ENCODE results near the gene BHLHE23. TPM values are rescaled to one million over a fixed set of nuclear protein-coding genes. Genes with fewer than 3 reads are reported as not detected.
A peak's percentile ranks its signal among the peaks of the same experiment; 100 is the strongest.

BHLHE23 gene
- total RNA-seq, 1 experiment from 2014 or later: not detected

DNA sequence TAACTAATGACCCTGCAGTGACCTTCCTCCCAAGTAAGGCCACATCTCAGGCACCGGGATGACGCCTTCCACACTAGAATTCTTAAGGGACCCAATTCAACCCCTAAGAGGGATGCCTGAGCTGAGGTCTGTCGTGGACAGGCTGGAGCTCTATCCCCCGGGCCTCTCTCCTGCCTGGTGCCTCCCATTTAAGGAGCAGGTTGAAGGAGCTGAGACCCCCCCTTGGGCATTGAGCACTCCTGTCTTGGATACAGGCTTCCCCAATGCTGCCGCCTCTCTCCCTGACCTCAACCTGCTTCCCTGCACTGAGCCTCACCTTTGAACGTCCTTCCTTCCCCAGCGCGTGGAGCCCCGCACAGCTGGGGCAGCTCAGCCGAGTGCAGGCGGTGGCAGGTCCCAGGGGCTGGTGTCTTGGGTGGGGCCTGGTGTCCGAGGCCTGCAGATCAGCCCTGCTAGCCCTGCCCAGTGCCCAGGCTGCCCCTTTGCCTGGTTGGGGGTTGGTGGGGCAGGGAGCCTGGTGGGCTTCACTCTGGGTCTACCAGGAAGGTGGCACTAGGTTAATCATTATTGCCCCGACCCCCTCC is 19.9 kb upstream of the BHLHE23 start:
- DNase-seq (ENCODE audit: low read depth): no peak

DNA sequence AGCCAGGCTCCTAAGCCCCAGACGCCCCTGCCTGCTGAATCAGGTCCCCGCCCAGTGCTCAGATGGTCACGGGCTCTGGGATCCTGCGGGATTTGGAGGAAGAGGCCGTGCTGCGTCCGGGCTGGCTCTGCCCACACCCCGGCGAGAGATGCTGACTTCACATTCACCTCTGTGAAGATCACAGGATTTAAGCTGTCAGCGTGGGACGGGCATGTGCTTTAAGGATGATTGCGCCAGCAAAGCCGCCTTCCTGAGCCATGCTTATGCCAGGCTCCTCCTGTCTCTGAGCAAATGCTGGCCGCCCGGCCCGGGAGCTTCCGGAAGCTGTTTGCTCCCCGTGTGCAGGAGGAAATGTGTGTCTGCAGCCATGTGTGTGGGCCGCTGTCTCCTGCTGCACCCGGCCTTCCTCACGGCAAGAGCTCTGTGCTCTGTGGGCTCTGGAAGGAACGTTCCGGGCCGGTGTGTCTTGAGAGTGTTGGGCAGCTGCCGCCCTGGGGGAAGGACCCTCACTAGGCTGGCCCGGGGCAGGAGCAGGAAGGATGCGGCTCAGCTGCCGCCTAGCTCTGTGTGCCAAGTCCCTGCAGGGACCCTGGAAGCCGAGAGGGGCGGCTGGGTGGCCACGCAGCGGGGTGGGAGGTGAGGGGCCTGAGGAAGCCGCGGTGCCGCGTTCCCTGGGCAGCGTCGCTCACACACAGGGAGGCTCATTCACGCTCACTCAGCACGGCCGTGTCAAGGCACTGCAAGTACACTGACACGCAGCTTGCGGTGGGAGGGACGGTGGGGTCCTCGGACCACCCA is 19.0 kb upstream of the BHLHE23 start:
- peak; percentile 52 for DNase-seq (ENCODE audit: low read depth)

GRCh38 chr20:63024573-63025392 is 18.0 kb upstream of the BHLHE23 start:
- DNase-seq (ENCODE audit: low read depth): no peak

DNA sequence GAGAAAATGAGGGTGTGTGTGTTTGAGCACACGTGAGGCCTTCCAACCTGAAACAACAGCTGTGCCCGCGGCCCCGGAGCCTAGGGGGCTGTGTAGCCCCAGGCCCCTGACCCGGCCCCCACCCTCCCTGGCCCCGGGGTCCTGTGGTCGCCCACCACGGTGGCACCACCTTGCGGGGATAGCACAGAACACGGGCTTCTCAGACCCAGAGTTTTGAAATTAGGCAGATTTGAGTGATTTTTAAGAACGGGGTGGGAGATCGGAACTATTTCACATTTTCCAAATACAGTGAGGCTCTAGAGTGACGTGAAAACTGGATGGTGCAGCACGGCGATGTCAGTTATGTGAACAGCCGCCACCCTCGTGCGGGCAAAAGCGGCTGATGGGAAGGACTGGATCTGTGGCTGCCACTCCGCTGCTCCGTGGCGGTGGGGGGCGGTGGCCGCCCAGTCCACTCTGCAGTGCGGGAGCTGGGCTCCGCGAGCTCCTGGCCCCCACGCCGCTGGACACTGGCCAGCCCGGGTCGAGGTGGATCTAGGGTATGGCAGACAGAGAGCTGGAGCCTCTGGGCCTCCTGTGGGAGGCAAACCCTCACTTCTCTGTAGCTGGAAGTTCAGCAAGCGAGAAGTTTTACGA is 17.3 kb upstream of the BHLHE23 start:
- DNase-seq (ENCODE audit: low read depth): no peak

DNA sequence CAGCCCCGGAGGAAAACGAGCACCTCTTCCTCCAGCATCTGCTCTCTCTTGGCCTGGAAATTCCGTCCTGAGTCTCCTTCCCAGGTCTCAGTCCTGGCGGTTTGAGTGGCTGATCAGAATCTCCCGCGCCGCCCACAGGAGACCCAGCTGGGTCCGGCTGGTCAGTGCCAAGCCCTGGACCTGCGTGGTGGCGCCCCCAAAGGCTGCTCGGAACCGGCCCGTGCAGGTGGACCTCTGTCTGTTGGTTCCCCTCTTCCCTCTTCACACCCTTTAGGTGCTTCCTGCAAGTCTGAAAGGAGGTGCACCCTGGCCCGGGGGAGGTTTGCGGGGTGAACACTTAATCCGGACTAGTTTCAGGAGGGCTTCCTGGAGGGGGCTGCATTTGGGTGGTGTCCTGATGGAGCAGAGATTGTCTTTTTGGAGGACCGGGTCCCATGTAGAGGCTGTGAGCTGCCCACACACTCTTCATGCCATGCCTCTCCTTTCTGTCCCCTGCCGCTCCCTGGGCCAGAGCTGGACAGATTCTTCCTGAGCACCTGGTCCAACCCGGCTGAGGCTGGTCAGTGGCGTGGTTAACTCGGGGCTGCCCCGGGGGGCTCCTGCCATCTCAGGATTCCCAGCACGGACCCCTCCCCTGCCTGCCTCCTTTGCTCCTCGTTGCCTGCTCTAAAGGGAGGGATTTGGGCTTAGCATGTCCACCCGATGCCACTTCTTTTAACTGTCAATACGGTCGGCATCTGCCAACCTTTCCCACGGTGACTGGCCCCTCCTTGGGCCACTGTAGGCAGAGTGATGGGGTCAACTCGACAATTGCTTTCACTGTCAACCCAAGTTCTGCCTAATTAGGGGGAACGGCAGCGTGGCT is 16.5 kb upstream of the BHLHE23 start:
- no peak for DNase-seq (ENCODE audit: low read depth)

- no peak for DNase-seq (ENCODE audit: low read depth)
These were observed 15.7 kb upstream of the BHLHE23 start for GRCh38 chr20:63022501-63022900.

DNA sequence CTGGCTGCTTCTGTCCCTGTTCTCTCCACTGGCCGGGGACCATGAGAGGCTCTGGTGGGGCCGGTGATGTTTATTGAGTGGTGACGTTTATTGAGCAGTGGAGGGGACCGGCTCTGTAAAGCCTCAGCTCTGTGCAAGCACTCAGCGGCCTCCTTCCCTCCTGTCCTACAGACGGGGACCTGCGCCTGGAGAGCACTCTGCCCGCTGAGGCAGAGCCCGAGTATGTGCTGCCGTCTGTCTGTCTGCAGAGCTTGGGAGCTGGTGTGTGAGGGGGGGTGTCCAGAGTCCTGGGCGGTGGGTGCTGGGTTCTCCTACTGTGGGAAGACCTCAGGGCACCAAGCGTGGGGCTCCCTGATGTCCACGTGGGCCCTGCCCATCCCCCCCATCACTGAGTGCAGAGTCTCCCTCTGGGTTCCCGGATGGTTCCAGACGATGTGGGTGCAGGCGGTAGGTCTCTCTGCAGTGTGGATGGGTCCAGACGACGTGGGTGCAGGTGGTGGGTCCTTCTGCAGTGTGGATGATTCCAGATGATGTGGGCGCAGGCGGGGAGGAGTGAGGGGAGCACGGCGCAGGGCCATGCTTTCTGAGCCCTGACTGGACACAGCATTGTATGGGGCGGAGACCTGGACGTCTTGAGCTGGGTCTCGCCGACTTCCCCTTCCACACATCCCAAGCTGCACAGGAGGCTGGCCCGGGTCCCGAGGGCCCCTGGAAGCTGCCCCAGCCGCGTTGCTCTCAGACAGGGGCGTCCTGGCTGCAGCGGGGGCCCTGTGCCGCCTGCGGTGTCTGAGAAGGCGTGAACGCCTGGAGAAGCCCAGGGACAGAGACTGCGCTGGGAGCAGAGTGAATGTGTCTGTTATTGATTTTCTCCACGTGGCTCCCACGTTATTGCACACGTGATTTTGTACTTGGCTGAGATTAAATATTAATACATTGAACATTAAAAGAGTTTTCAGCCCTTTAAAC is 14.9 kb upstream of the BHLHE23 start:
- no peak for DNase-seq (ENCODE audit: low read depth)

DNA sequence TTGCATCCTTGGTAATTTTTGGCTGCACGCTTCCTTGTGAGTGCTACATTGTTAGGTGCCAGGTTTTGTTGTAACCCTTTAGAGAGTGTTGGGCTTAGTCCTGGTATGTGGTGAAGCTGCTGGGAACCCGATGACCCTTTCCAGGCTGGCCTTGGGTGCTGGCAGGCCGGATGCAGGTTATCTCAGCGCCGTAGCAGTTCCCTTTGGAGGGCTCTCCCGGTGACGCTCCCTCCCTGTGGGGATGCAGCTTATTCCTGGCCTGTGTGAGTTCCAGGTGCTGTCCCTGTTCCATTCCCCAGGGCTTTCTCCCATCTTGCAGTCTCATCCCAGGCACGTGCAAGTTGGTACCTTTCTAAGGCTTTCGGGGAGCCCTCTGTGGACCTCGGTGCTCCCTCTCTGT is 13.9 kb upstream of the BHLHE23 start:
- no peak for DNase-seq (ENCODE audit: low read depth)

- DNase-seq (ENCODE audit: low read depth): no peak
These were observed 11.2 kb upstream of the BHLHE23 start for GRCh38 chr20:63017826-63018411.

DNA sequence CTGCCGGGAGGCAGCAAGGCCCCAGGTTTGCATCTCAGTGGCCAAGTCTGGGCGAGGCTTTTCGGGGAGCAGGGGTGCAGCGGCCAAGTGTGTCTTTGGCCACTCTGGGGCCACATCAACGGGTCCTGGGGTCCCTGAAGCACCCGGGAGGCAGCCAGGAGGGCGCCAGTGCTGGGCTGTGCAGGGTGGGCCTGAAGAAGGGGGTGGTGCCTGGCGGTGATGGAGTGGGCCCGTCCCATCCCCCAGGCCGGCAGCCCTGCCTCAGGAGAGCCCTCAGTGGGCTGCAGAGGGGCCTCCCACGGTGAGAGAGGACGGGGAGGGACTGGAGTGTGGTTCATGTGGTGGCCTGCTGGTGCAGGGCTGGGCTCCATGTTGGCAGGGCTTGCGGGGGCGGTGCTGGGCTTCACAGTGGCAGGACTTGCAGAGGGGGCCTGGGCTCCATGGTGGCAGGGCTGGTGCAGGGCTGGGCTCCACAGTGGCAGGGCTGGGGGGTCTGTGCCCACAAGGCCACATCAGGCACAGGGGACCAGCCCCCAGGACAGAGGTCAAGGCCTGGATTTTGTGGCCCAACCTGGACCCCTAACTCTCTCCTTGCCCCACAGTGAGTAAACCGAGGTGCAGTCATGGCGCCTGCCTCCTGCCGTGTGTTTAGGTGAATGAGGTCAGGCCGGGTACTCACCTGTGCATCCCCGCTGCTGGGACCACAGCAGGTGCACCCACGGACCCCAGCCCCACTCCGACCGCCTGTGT is 10.5 kb upstream of the BHLHE23 start:
- no peak for DNase-seq (ENCODE audit: low read depth)

DNA sequence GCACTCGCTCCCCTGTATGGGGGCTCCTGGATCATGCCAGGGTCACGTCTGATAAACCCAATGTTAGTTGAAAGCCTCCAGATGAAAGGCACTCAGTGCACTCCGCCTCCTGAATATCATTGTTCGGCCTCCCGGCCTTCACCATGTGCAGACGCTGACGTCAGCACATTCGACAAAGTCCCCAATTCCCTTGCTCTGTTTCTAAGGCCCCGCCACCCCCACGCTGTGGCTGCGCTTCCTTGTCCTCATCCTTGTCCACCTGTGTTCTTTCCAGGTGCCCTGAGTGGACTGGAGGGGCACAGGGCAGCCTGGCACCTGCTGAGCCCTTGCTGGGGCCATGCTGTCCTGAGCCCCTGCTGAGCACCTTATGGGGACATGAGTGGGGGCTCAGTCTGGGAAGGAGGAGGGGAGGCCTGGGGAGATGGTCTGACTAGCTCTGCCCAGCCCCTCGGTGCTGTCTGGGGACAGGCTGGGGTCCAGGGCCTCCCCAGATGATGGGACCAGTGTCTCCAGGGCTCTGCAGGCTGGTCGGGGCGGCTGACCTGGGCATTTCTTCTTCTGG is 9.8 kb upstream of the BHLHE23 start:
- no peak for DNase-seq (ENCODE audit: low read depth)

DNA sequence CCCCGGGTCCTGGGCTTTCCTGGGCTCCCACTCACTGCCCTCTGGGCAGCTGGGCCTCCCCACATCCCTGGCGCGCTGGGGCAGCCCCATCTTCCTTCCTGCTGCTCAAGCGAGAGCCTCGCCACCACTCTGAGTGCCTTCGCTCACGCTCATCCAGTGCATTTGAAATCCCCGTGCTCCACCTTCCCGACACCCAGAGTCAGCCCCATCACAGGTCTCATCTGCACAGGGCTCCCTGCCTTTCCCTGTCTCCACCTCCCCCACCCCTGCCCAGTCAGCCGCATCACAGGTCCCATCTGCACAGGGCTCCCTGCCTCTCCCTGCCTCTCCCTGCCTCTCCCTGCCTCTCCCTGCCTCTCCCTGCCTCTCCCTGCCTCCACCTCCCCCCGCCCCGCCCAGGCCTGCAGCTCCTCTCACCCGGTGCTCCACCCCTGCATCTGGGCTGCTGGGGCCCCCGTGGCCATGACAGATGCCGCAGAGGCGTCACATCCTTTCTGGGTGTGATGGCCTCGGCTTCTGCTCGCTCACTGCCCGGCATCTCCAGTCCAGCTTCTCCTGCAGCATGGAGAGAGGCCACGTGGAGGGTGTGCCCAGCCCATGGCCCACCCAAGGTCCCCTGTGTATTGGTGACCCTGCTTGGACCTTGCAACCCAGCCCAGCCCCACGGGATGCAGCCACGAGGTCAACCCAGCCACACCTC is 9.0 kb upstream of the BHLHE23 start:
- no peak for DNase-seq (ENCODE audit: low read depth)

GRCh38 chr20:63015147-63015661 is 8.4 kb upstream of the BHLHE23 start:
- no peak for DNase-seq (ENCODE audit: low read depth)

GRCh38 chr20:63014710-63015109 is 7.9 kb upstream of the BHLHE23 start:
- DNase-seq (ENCODE audit: low read depth): peak; percentile 72

DNA sequence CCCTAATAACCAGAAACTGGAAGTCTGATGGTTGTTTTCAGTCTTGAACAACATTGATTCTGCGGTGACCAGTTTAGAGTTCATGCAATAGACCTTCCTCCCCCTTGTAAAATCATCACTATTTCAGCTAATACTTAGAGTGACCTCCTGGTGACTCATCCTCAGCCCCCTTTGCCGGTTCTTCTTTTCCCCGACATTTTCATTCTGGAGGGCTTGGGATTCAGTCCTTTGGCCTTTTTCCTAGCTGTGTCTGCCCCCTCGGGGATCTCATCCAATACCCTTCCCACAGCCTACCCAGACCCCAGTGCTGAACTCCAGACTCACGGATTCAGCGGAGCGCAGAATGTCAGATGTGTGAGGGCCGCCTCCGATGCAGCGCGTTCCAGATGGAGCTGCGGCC is 7.5 kb upstream of the BHLHE23 start:
- DNase-seq (ENCODE audit: low read depth): no peak

DNA sequence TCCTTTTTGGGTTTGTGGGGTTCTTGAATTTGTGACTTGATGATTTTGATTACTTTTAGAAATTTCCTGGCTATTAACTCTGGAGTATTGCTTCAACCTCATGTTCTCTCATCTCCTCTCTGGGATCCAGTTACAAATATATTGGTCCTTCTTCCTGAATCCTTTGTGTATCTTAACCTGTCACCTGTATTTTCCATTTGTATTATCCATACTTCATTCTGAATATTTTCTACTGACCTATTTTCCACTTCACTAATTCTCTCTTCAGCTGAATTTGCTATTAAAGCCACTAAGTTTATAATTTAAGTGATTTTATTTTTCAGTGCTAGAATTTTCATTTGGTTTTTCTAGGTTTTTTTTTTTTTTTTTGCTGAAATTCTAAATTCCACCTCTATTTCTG is 6.4 kb upstream of the BHLHE23 start:
- no peak for DNase-seq (ENCODE audit: low read depth)

GRCh38 chr20:63011798-63012197 is 5.0 kb upstream of the BHLHE23 start:
- peak; percentile 31 for DNase-seq (ENCODE audit: low read depth)
